Heart right ventricle (tissue), 16 donors: Measurements from ENCODE around the gene ADARB2. TPM values are rescaled to one million over a fixed set of nuclear protein-coding genes. Genes with fewer than 3 reads are reported as not detected.

Experiments
- ATAC-seq, 8 donors: fragments of 200-7000 bp; cut with Tn5 transposase; one replicate each; pipeline ENCODE4 v1.9.1; 2020; ENCODE audit warnings: mild to moderate bottlenecking in 8 of 8, moderate library complexity in 8 of 8, moderate number of reproducible peaks in 1 of 8
- DNase-seq, 2 donors: peaks; one replicate each; pipeline ENCODE4 v3.0.0-alpha.2; 2020
- H3K27ac ChIP-seq, 10 donors: fragments of 200-600 bp; sonication (generic) in 2 of 10; one replicate each; pipeline versions ENCODE4 v1.5.0 to v1.8.0; 2020 to 2022; ENCODE audit warnings: mild to moderate bottlenecking in 3 of 10
- H3K27me3 ChIP-seq, 7 donors: fragments of 200-600 bp; one replicate each; pipeline ENCODE4 v1.8.0; 2021 to 2022; ENCODE audit warnings: mild to moderate bottlenecking in 2 of 7
- H3K36me3 ChIP-seq, 9 donors: fragments of 200-600 bp; sonication (generic) in 1 of 9; one replicate each; pipeline versions ENCODE4 v1.5.0 to v1.8.0; 2020 to 2022; ENCODE audit warnings: mild to moderate bottlenecking in 2 of 9
- H3K4me1 ChIP-seq, 9 donors: fragments of 200-600 bp; sonication (generic) in 1 of 9; one replicate each; pipeline versions ENCODE4 v1.5.0 to v1.8.0; 2020 to 2022; ENCODE audit warnings: mild to moderate bottlenecking in 4 of 9
- H3K4me3 ChIP-seq, 10 donors: fragments of 200-600 bp; sonication (generic) in 2 of 10; one replicate each; pipeline versions ENCODE4 v1.5.0 to v1.8.0; 2020 to 2022; ENCODE audit warnings: mild to moderate bottlenecking in 7 of 10, moderate library complexity in 2 of 10
- H3K9me3 ChIP-seq, 11 donors: fragments of 200-600 bp in 10 of 11; sonication (generic) in 2 of 11; one replicate each; pipeline versions ENCODE4 v1.5.0 to v1.8.0; 2013 to 2022; ENCODE audit warnings: mild to moderate bottlenecking in 2 of 11, control low read depth in 1 of 11, moderate library complexity in 1 of 11
- WGBS, 2 donors: extraction: QIAGEN DNeasy Blood & Tissue Kit; methylation state at CpG; one replicate each; pipeline ENCODE4 v1.1.7; 2013; ENCODE audit warnings: inconsistent platforms in 1 of 2; 5-methylcytosine and 5-hydroxymethylcytosine counted together
- intact Hi-C, 10 donors: fragments of 100-400 bp; cut with DNase I; formaldehyde crosslinking; loops; one replicate each; pipeline versions ENCODE4 v1.11.1 to v1.14.2; 2022
- polyA plus RNA-seq, 2 donors: library from polyadenylated mRNA; stranded (reverse); fragments of 200-250 nt; gene quantifications; one replicate each; pipeline ENCODE4 v1.2.3, GENCODE V29; 2013
- total RNA-seq, 10 donors: library from RNA; stranded (reverse); fragmentation: NEBNext Ultra II Directional in 3 of 10; extraction: Animal tissue kit (Norgen Biotek cat#: 25700) in 3 of 10; gene quantifications; one replicate each; pipeline versions ENCODE4 v1.2.1 to v1.2.4, GENCODE V29; 2021 to 2023
- TF ChIP-seq, protein P1 (sequence below), 9 donors: fragments of 200-600 bp; sonication (generic) in 2 of 9; IDR thresholded peaks; one replicate each; pipeline versions ENCODE4 v1.5.0 to v1.8.0; 2021 to 2022; ENCODE audit warnings: antibody characterized with exemption in 9 of 9, mild to moderate bottlenecking in 5 of 9, moderate library complexity in 1 of 9
- donor health status: Arrhythmogenic right ventricular cardiomyopathy.
- donor health status: ischemic (EF 13 %, LVEDD 7.1; RV severe dilation, severe dysfunction).
- donor health status: healthy with polysubstance abuse.
- donor health status: DM: no; HTN: yes; CAD: no.
- donor health status: DM: no; HTN: no; CAD: no.
- donor health status: ischemic (EF 25% LVEDD 6.9; RV normal size, moderate dysfunction).
- donor health status: ischemic (EF 25% LVEDD 5.7; RV mildly dilated, moderate dysfunction).
- donor health status: healthy.
- donor health status: DM: yes; HTN: yes; CAD: no.
- donor health status: Ischemic cardiomyopathy.
- donor health status: ischemic (EF 35%, LVEDD 5.7; RV mildly dilated, moderate dysfunction).
- donor health status: nonischemic (EF 11% LVEDD 7.7; RV severe dilation, severe dysfunction).
- donor health status: DM: yes; HTN: yes; CAD: no.
- donor health status: PGD.
- donor health status: ischemic (EF 29% LVEDD 5.4; RV normal size, mild dysfunction).
- donor health status: nonischemic (EF 23%, LVEDD 6.1; RV moderate dilation, normal function).

The ADARB2 gene
- total and polyA plus RNA-seq, 12 donors = 0.08 to 0.47 (median 0.17) TPM; not detected in 2

DNA sequence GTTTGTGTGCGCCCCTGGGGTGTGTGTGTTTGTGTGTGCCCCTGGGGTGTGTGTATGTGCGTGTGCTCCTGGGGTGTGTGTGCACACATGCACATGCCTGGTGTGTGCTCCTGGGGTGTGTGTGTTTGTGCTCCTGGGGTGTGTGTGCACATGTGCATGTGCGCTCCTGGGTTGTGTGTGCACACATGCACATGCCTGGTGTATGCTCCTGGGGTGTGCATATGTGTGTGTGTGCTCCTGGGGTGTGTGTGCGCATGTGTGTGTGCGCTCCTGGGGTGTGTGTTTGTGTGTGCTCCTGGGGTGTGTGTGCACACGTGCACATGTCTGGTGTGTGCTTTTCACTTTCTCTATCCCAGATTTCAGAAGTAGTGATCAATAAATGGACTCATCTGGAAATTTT lies 360.1 kb downstream of the ADARB2 start:
- peaks cover 0 to 62% (median 37%) of the 10 kb centered on the region in 7 donors for H3K27me3 ChIP-seq
- no peaks in the 10 kb centered on the region for H3K36me3 ChIP-seq
- H3K4me1 ChIP-seq = no peaks in the 10 kb centered on the region
- no peaks in the 10 kb centered on the region for H3K9me3 ChIP-seq
- no peak for DNase-seq
- no peak for ATAC-seq
- no peak overlapping the region for H3K4me3 ChIP-seq
- WGBS, 2 donors = 85 to 88% methylated on average over 6 of the region's 6 CpGs
- TF ChIP-seq, protein P1, sequence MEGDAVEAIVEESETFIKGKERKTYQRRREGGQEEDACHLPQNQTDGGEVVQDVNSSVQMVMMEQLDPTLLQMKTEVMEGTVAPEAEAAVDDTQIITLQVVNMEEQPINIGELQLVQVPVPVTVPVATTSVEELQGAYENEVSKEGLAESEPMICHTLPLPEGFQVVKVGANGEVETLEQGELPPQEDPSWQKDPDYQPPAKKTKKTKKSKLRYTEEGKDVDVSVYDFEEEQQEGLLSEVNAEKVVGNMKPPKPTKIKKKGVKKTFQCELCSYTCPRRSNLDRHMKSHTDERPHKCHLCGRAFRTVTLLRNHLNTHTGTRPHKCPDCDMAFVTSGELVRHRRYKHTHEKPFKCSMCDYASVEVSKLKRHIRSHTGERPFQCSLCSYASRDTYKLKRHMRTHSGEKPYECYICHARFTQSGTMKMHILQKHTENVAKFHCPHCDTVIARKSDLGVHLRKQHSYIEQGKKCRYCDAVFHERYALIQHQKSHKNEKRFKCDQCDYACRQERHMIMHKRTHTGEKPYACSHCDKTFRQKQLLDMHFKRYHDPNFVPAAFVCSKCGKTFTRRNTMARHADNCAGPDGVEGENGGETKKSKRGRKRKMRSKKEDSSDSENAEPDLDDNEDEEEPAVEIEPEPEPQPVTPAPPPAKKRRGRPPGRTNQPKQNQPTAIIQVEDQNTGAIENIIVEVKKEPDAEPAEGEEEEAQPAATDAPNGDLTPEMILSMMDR (IDR thresholded peaks at IDR 0.05) = no peak
- intact Hi-C loops = no loop called here
- H3K27ac ChIP-seq = no peak overlapping the region

DNA sequence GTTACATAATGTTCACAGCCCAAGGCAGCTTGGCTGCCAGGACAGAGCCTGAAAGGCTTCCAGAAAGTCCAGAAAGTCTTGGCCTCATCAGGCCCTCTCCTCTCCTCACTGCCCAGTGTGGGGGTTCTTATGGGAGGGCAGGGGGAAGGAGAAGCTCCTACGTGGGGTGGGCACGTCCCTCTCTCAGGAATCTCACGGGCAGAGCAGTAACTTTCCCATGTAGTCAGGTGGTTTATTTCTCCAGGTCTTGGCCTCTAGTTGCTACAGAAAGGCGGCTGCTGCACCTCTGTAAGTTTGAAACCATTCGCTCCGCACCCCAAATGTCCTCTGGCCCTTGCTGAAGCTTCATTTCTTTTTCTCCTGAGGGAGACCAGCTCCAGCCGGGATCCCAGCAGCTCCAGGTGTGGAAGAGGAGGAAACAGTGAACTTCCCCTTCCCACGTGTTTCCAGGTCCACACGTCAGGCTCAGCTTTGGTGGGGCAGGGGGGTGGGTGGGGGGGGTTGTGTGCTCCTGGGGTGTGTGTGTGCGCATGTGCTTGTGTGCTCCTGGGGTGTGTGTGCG lies 360.9 kb downstream of the ADARB2 start:
- no peaks in the 10 kb centered on the region for H3K36me3 ChIP-seq
- 62 to 66% methylated on average over 11 of the region's 11 CpGs for WGBS, 2 donors
- intact Hi-C loops = no loop called here
- DNase-seq = no peak
- H3K27me3 ChIP-seq = peaks cover 0 to 60% (median 34%) of the 10 kb centered on the region in 7 donors
- TF ChIP-seq, protein P1 (IDR thresholded peaks at IDR 0.05) = no peak
- ATAC-seq = no peak
- no peaks in the 10 kb centered on the region for H3K9me3 ChIP-seq
- no peak overlapping the region for H3K4me3 ChIP-seq
- no peaks in the 10 kb centered on the region for H3K4me1 ChIP-seq
- H3K27ac ChIP-seq = no peak overlapping the region

DNA sequence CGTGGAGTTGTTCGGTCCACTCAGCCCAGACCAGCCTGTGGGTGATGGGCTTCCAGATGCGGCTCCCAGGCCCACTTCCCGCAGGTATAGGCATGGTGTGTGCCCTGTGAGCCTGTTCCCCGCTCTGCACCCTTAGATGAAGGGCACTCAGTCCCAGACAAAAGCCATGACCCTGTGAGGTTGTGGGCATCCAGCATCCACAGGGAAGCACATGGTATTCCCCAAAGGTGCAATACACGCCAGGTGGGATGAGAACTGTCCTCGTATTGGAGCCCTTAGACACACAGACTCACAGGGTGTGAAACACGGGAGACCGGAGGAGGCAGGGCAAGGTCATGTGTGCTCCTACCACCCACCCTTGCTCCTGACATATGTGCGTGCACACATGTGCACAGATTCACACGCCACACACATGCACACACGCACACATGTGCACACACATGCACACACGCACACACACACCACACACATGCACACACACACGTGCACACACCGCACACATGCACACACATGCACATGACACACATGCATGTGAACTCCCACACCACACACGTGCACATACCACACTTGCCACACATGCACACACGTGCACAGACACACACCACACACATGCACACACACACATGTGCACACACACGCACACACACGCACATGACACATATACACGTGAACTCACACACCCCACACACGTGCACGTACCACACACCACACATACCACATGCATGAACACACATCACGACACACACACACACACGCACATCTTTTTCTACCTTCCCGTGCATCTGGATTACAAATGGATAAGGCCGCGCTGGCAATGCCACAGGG lies 361.8 kb downstream of the ADARB2 start:
- 87 to 88% methylated on average over 27 of the region's 27 CpGs for WGBS, 2 donors
- no peaks in the 10 kb centered on the region for H3K4me1 ChIP-seq
- peaks cover 0 to 58% (median 29%) of the 10 kb centered on the region in 7 donors for H3K27me3 ChIP-seq
- no peaks in the 10 kb centered on the region for H3K9me3 ChIP-seq
- H3K4me3 ChIP-seq = no peak overlapping the region
- H3K27ac ChIP-seq = no peak overlapping the region
- ATAC-seq (peak in 1 of 8 donors; percentile 30), DNase-seq (no peak)
- TF ChIP-seq, protein P1 (IDR thresholded peaks at IDR 0.05) = no peak
- H3K36me3 ChIP-seq = no peaks in the 10 kb centered on the region
- intact Hi-C loops = no loop called here

DNA sequence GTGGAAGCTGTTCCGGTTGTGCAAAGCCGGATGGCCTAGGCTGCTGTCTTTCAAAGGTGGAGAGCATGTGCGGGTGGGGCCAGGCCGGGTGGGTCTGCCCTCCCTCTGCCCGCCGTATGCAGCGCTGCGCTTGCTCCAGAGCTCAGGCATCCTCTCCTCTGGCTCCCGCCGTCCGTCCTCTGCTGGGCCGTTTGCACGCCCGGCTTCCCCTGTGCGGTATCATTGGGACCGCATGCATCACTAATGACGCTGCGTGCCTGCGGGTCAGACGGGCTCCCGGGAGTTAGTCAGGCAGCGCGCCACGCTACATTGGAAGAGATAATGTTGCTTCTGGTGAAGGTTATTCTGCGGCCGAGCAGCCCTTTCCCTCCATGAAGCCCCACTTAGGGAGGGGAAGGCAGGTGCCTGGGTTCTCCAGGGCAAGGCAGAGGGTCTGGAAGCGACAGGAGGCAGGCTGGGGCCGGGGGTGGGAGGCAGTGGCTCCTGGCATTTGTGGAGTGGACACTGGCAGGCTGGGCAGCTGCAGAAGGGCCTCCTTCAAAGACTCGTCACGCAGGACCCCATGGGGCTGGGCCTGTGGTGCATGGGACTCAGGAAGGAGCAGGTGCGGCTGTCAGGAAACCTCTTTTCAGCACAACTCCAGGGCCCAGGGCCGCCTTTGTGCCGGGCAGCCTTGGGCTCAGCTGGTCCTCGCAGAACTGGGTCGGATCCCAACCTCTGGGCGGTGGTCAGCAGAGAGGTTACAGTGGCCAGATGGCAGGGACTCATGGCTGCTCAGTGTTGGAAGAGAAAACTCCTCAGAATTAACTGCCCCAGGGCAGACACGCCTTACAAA lies 362.6 kb downstream of the ADARB2 start:
- no peak overlapping the region for H3K27ac ChIP-seq
- no peak overlapping the region for H3K4me3 ChIP-seq
- intact Hi-C loops = no loop called here
- H3K36me3 ChIP-seq = no peaks in the 10 kb centered on the region
- H3K4me1 ChIP-seq = no peaks in the 10 kb centered on the region
- TF ChIP-seq, protein P1 (IDR thresholded peaks at IDR 0.05) = no peak
- no peak for DNase-seq
- no peaks in the 10 kb centered on the region for H3K9me3 ChIP-seq
- H3K27me3 ChIP-seq = peaks cover 0 to 52% (median 21%) of the 10 kb centered on the region in 7 donors
- no peak for ATAC-seq
- WGBS, 2 donors = 85 to 87% methylated on average over 37 of the region's 37 CpGs
